RWPE2 (cell line): ENCODE data around the gene LIX1L.

ENCODE experiments used
- ATAC-seq: fragments of 200-7000 bp; cut with Tn5 transposase; 3 replicates; pipeline ENCODE4 v1.9.1; 2021; ENCODE audit warnings: low read depth
- DNase-seq: peaks from one replicate; pipeline ENCODE4 v3.0.0-alpha.2; 2020; ENCODE audit warnings: low spot score
- H3K27ac ChIP-seq: fragments of 450-650 bp; 2 replicates; pipeline ENCODE4 v1.5.1; 2017; ENCODE audit warnings: mild to moderate bottlenecking; ENCODE audit not compliant: poor library complexity, severe bottlenecking
- H3K27me3 ChIP-seq: fragments of 250-450 bp; sonication (Bioruptor Pico); 2 replicates; pipeline ENCODE4 v1.5.1; 2021; ENCODE audit warnings: mild to moderate bottlenecking, moderate library complexity; ENCODE audit not compliant: insufficient read depth, poor library complexity, severe bottlenecking
- H3K36me3 ChIP-seq: fragments of 250-450 bp; sonication (Bioruptor Pico); 2 replicates; pipeline ENCODE4 v1.5.1; 2020; ENCODE audit warnings: low read depth, mild to moderate bottlenecking, moderate library complexity
- H3K4me1 ChIP-seq: fragments of 250-450 bp; sonication (Bioruptor Pico); 2 replicates; pipeline ENCODE4 v1.5.1; 2021; ENCODE audit warnings: mild to moderate bottlenecking, moderate library complexity; ENCODE audit not compliant: insufficient read depth, poor library complexity, severe bottlenecking
- H3K4me3 ChIP-seq: fragments of 250-450 bp; sonication (Bioruptor Pico); 2 replicates; pipeline ENCODE4 v1.5.1; 2021; ENCODE audit warnings: mild to moderate bottlenecking, moderate library complexity; ENCODE audit not compliant: severe bottlenecking
- H3K9me3 ChIP-seq: fragments of 250-450 bp; sonication (Bioruptor Pico); 2 replicates; pipeline ENCODE4 v1.5.1; 2021; ENCODE audit warnings: mild to moderate bottlenecking, moderate library complexity; ENCODE audit not compliant: severe bottlenecking
- TF ChIP-seq, protein P1 (sequence below): fragments of 450-650 bp; IDR thresholded peaks from one replicate; pipeline ENCODE4 v1.5.1; 2017; ENCODE audit warnings: mild to moderate bottlenecking, moderate library complexity; ENCODE audit not compliant: poor library complexity, severe bottlenecking

LIX1L gene

DNA sequence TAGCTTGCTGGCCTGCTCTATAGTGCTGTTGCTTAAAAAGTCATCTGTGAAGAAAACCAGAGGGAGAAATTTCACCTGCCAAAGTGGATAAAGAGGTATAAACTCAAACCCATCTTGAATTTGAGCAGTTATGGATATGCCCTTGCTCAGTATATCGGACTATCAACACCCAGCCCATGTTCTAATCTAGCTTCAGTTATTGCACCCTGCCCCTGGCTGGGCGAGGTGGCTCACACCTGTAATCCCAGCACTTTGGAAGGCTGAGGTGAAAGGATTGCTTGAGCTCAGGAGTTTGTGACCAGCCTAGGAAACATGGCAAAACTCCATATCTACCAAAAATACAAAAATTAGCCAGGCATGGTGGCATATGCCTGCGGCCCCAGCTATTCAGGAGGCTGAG, 13.3 kb downstream of the LIX1L start:
- Histone ChIP-seq H3K27ac (no peak overlapping the region), H3K9me3 (no peaks in the 10 kb centered on the region), H3K36me3 (peaks cover 28% of the 10 kb centered on the region), H3K27me3 (no peaks in the 10 kb centered on the region), H3K4me3 (no peak overlapping the region), H3K4me1 (no peaks in the 10 kb centered on the region)
- TF ChIP-seq, protein P1, sequence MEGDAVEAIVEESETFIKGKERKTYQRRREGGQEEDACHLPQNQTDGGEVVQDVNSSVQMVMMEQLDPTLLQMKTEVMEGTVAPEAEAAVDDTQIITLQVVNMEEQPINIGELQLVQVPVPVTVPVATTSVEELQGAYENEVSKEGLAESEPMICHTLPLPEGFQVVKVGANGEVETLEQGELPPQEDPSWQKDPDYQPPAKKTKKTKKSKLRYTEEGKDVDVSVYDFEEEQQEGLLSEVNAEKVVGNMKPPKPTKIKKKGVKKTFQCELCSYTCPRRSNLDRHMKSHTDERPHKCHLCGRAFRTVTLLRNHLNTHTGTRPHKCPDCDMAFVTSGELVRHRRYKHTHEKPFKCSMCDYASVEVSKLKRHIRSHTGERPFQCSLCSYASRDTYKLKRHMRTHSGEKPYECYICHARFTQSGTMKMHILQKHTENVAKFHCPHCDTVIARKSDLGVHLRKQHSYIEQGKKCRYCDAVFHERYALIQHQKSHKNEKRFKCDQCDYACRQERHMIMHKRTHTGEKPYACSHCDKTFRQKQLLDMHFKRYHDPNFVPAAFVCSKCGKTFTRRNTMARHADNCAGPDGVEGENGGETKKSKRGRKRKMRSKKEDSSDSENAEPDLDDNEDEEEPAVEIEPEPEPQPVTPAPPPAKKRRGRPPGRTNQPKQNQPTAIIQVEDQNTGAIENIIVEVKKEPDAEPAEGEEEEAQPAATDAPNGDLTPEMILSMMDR, result no peak
- DNase-seq, result no peak
- ATAC-seq, result no peak

DNA sequence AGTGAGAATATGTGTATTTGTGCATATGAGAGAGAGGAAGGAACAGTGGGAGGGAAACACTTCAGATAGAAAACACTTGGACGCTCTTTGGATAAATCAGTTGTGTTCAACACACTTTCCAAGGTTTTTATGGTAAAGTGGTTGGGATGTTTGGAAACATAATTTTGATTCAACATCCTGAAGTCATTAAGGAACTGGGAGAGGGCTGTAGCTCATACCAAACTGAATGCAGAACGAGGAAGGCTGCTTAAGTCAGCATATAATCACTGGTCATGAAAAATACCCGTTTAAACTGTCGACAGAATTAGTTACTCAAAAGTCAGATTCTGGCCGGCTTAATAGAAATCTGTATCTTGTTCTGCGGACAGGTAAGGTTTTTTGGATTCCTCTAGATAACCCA, 14.9 kb downstream of the LIX1L start:
- ATAC-seq (no peak), DNase-seq (no peak)
- TF ChIP-seq, protein P1, result no peak

DNA sequence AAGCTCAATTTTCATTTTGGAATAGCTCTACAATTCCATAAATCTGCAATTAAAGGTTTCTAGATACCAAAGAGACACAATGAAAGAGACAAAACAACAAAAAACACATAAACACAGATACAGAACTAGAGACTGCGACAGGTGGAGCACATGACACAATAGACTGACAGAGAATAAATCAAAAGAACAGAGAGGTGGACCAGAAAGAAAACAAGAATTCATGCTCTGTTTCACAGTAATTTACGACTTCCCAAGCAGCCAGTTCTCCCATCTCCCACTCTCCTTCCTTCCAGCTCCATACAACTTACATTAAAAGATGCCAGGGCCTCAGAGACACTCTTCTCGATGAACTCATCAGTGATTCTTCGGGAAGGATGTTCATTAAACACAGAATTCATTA, 15.4 kb downstream of the LIX1L start:
- H3K4me1 ChIP-seq, result no peaks in the 10 kb centered on the region
- peaks cover 28% of the 10 kb centered on the region for H3K36me3 ChIP-seq
- DNase-seq, result no peak
- H3K4me3 ChIP-seq, result no peak overlapping the region
- TF ChIP-seq, protein P1, result no peak
- no peak overlapping the region for H3K27ac ChIP-seq
- no peaks in the 10 kb centered on the region for H3K27me3 ChIP-seq
- no peak for ATAC-seq
- no peaks in the 10 kb centered on the region for H3K9me3 ChIP-seq

More for the DNA sequence above, 14.9 kb downstream of the LIX1L start:
- no peaks in the 10 kb centered on the region for H3K9me3 ChIP-seq
- no peaks in the 10 kb centered on the region for H3K27me3 ChIP-seq
- H3K27ac ChIP-seq, result no peak overlapping the region
- peaks cover 28% of the 10 kb centered on the region for H3K36me3 ChIP-seq
- H3K4me3 ChIP-seq, result no peak overlapping the region
- H3K4me1 ChIP-seq, result no peaks in the 10 kb centered on the region

DNA sequence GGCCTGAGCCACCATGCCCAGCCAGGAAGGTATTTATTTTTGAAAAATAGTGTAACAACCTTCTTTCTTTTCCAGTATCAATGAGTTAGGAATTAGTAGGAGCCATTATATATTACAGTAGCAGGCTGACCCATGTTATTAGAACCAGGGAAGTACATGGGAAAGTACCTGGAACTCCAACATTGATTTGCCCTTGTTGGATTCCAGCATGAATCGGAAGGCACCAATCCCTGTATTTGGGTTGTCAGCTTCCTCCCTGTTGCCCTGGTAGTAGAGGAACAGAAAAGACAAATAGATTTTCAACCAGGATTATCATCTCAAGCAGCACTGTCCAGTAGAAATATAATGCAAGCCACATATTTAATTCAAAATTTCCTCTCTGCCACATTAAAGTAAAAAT, 20.4 kb downstream of the LIX1L start:
- H3K4me1 ChIP-seq, result no peaks in the 10 kb centered on the region
- TF ChIP-seq, protein P1, result no peak
- DNase-seq (no peak), ATAC-seq (no peak)
- no peaks in the 10 kb centered on the region for H3K9me3 ChIP-seq
- no peak overlapping the region for H3K27ac ChIP-seq
- peaks cover 23% of the 10 kb centered on the region for H3K36me3 ChIP-seq
- H3K4me3 ChIP-seq, result no peak overlapping the region
- no peaks in the 10 kb centered on the region for H3K27me3 ChIP-seq

DNA sequence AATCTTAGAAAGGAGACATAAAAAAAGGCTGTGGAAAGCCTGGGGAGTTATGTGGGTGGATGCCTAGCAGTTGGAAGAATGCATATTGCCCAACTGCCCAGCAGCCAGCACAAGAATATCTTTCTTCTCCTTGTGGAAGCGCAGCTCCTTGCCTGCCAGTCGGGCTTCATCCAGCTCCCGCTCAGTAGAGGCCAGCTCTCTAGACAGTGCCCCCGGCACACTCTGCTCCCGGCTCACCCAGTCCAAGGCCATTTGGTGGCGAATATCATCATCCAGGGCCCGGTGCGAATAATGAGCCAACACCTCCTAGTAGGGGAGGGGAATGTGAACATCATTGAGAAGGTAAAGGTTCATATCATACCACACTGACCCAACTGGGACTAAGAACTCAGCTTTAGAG, 21.6 kb downstream of the LIX1L start:
- H3K27me3 ChIP-seq, result no peaks in the 10 kb centered on the region
- H3K4me1 ChIP-seq, result no peaks in the 10 kb centered on the region
- TF ChIP-seq, protein P1, result no peak
- H3K9me3 ChIP-seq, result no peaks in the 10 kb centered on the region
- ATAC-seq (no peak), DNase-seq (no peak)
- no peak overlapping the region for H3K27ac ChIP-seq
- peaks cover 14% of the 10 kb centered on the region; the same call in 1 of the 2 replicates for H3K36me3 ChIP-seq
- no peak overlapping the region for H3K4me3 ChIP-seq
